BE2C (cell line): ENCODE results near the gene OLA1.

ENCODE experiments used
- DNase-seq: peaks from one replicate; pipeline ENCODE4 v3.0.0-alpha.2; 2020
- H3K27me3 ChIP-seq: fragments of 250-450 bp; sonication (Bioruptor Pico); 2 replicates; pipeline ENCODE4 v1.5.1; 2020; ENCODE audit warnings: mild to moderate bottlenecking
- H3K36me3 ChIP-seq: fragments of 250-450 bp; sonication (Bioruptor Pico); 2 replicates; pipeline ENCODE4 v1.5.1; 2020; ENCODE audit warnings: mild to moderate bottlenecking
- H3K4me1 ChIP-seq: fragments of 250-450 bp; sonication (Bioruptor Pico); 2 replicates; pipeline ENCODE4 v1.5.1; 2020
- H3K4me3 ChIP-seq: 2 replicates; pipeline ENCODE4 v1.5.1; 2011; ENCODE audit warnings: low read depth, low read length
- H3K9me3 ChIP-seq: fragments of 250-450 bp; sonication (Bioruptor Pico); 2 replicates; pipeline ENCODE4 v1.5.1; 2020
- TF ChIP-seq, protein P1 (sequence below): IDR thresholded peaks from 2 replicates; pipeline ENCODE4 v1.5.1; 2012; ENCODE audit warnings: mild to moderate bottlenecking, low read depth, low read length

OLA1 gene

DNA sequence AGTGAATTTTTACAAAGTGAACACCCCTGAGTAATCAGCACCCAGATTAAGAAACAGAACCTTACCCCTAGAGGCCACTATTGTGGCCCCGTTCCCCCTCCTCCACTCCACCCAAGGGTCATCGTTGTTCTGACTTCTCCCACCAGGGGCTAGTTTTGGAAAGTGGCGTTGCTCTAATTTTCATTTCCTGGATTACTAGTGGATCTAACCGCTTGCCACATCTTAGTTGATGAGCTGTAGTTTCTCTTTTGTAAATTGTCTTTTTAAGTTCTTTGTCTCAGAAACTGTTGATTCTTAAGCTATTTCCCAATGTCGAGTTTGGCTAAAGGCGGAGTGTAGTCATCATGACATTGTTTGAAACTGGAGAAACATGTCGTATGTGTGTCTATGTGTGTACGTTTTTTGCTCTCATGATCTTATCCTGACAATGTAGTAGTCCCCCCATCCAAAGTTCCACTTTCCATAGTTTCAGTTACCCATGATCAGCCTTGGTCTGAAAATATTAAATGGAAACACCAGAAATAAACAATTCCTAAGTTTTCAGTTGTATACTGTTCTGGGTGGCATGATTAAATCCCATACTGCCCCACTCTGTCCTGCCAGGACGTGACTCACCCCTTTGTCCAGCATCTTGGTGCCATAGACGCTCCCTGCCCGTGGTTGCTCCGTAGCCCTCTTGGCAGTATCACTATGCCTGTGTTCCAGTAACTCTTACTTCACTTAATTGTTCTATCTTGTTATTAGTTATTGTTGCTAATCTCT, 212.2 kb downstream of the OLA1 start:
- Histone ChIP-seq H3K27me3 (no peaks in the 10 kb centered on the region), H3K4me1 (no peaks in the 10 kb centered on the region), H3K4me3 (no peak overlapping the region), H3K36me3 (no peaks in the 10 kb centered on the region), H3K9me3 (no peaks in the 10 kb centered on the region)
- DNase-seq, result no peak
- TF ChIP-seq, protein P1, sequence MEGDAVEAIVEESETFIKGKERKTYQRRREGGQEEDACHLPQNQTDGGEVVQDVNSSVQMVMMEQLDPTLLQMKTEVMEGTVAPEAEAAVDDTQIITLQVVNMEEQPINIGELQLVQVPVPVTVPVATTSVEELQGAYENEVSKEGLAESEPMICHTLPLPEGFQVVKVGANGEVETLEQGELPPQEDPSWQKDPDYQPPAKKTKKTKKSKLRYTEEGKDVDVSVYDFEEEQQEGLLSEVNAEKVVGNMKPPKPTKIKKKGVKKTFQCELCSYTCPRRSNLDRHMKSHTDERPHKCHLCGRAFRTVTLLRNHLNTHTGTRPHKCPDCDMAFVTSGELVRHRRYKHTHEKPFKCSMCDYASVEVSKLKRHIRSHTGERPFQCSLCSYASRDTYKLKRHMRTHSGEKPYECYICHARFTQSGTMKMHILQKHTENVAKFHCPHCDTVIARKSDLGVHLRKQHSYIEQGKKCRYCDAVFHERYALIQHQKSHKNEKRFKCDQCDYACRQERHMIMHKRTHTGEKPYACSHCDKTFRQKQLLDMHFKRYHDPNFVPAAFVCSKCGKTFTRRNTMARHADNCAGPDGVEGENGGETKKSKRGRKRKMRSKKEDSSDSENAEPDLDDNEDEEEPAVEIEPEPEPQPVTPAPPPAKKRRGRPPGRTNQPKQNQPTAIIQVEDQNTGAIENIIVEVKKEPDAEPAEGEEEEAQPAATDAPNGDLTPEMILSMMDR, result peak; percentile 18; the same call in 1 of the 2 replicates

DNA sequence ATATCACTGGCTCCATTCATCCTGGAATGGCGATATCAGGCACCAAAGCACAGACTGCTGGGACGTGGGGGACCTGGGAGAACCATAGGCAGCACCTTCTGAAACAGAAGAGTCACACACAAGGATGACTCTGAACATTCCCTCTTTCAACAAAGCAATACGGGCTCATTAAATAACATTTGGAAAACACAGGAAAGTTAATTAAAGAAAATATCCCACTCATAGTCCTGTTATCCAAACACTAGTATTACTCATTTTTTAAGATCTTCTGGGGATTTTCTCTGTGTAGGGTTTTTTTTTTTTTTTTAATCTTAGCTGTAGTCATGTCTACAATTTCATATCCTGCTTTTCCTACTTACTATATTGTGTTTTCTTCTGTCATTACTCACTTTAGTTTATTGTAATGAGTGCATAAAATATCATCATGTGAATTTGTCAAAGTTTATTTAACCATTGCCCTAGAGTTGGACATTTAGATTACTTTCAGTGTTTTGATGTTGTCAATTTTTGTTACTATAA, 213.2 kb downstream of the OLA1 start:
- no peaks in the 10 kb centered on the region for H3K27me3 ChIP-seq
- no peaks in the 10 kb centered on the region for H3K4me1 ChIP-seq
- TF ChIP-seq, protein P1, result no peak
- DNase-seq, result no peak
- H3K36me3 ChIP-seq, result no peaks in the 10 kb centered on the region
- H3K4me3 ChIP-seq, result no peak overlapping the region
- no peaks in the 10 kb centered on the region for H3K9me3 ChIP-seq

DNA sequence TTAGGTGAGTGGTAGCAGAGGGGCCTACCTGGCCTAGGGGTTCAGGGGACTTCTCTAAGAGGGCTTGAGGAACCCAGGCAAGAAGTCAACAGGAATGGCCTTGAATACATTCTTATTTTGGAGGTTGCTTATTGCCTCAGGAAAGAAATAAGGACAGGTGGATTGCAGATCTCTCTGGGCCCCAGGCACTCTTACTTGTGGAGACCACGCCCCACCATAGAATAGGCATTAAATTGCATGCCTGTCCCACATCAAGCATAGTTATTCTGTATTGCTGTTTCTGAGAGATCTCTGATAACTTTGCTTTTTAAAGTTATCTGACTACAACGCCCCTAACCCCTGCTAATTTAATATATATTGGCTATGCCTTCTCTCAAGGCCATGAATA, 215.2 kb downstream of the OLA1 start:
- DNase-seq, result no peak
- no peaks in the 10 kb centered on the region for H3K9me3 ChIP-seq
- TF ChIP-seq, protein P1, result no peak
- no peak overlapping the region for H3K4me3 ChIP-seq
- H3K4me1 ChIP-seq, result no peaks in the 10 kb centered on the region
- H3K36me3 ChIP-seq, result no peaks in the 10 kb centered on the region
- no peaks in the 10 kb centered on the region for H3K27me3 ChIP-seq

DNA sequence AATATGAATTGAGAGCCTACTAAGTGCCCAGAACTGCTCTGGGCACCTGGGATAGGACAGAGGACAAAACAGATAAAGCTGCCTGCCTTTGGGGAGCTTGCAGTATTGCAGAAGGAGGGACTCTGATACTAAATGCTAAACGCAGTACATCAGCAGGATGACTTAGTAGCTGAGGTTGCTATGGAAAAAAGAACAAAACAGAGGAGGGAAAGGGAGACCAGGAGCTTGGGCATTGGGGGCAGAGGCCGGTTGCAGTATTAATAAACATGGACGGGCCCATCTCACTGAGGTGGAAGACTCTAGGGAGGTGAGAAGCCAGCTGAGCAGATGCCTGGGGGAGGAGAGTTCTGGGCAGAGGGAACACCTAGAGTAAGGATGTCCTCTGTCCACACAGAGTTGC, 217.1 kb downstream of the OLA1 start:
- no peaks in the 10 kb centered on the region for H3K27me3 ChIP-seq
- H3K4me1 ChIP-seq, result no peaks in the 10 kb centered on the region
- H3K36me3 ChIP-seq, result no peaks in the 10 kb centered on the region
- TF ChIP-seq, protein P1, result no peak
- H3K4me3 ChIP-seq, result no peak overlapping the region
- no peaks in the 10 kb centered on the region for H3K9me3 ChIP-seq
- DNase-seq, result no peak

DNA sequence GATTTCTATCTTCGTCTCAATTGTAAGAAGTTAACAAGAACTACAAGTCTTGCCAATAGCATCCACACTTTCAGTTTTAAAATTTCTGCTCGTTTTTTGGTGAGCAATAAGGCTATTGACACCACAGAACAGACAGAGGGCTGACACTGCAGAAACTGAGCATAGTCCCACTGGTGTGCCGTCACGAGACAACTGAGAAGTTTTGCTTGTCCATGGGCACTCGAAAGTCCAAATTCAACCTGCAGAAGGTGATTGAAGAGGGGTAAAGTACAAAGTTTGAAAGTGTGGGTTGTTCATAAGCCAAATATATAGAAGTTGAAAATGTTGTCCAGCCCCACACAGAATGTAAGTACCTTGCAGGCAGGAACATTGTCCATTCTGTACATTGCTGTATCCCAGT, 219.4 kb downstream of the OLA1 start:
- no peak for DNase-seq
- H3K27me3 ChIP-seq, result no peaks in the 10 kb centered on the region

More for the DNA sequence above, 219.4 kb downstream of the OLA1 start:
- Histone ChIP-seq H3K4me3 (no peak overlapping the region), H3K4me1 (0 out of 2 replicates have a peak, but pooled peaks cover 5% of the 10 kb centered on the region), H3K36me3 (no peaks in the 10 kb centered on the region), H3K9me3 (no peaks in the 10 kb centered on the region)
- TF ChIP-seq, protein P1, result no peak
